Measurements from ENCODE around the gene GNB1L.

Gene GNB1L

DNA sequence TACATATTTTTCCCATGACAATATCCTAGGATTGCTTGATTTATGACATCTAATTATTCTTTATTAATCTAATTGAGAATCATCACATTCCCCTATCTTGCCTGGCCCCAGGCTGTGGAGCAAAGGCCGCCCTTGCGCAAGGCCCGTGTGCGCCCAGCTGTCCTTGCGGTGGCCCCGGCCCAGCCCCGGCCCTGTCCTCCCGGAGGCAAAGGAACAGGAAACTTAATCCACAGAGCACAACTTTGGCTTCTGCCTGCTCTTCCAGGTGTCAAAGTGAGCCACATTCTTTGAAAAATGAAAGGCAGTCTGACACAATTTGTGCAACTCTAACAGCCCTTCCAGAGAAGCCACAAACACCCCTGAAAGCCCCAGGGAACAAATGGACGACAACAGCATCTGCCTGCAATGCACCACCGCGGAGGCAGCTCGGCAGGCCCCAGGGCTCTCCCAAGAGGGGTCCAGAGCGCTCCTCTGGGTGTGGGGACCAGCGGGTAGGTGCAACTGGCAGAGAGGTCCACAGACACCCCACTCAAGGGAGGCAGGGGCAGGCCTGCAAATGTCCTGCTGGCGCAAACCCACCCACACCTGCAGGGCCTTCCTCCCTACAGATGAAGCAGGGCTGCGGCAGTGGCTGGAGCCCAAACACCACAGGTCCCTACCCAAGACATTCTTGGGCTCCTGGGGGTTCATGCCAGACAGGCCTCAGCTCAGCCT is 30.3 kb downstream of the GNB1L start:
- DNase-seq = no peak

DNA sequence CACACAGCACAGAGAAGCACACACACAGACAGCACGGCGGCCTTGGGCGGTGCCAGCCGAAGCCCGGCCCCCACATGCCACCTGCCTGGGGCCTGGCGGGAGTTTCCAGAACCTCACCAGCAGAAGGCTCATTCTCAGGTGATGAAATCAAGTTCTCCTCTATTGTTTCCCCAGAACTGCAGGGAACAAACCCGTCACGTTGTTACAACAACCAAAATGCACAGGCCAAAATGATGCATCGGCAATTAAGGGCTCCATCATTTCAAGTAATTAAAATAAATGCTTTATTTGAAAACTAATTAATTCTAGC is 30.8 kb downstream of the GNB1L start:
- no peak for DNase-seq

DNA sequence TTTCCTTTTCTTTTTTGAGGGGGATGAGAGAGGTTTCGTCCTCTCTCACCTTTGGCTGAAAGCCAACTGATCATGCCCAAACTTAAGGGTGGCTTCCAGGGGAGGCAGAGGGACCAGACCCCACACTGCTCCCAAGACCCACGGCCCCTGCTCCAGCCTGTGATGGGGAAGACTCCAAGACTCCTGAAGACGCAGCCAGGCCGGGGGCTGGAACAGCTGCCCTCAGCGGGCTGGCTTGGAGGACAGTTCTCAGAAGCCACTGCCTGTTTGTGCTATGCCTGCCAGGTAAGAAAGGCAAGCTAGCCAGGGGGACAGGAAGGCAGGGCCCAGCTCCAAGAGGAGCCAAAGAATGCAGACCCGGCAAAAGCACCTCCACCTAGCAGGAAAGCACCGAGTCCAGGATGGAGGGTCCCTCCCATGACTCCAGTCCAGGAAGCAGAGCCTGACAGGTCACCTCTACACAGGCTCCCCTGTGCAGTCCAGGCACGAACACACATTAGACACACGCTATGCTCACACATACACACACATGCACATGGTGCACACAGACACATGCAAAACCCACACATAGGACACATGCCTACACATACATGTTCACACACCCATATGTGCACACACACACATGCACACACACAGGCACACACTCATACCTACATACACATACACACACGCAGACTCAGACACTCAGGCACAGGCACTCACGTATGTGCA is 31.3 kb downstream of the GNB1L start:
- no peak for DNase-seq

DNA sequence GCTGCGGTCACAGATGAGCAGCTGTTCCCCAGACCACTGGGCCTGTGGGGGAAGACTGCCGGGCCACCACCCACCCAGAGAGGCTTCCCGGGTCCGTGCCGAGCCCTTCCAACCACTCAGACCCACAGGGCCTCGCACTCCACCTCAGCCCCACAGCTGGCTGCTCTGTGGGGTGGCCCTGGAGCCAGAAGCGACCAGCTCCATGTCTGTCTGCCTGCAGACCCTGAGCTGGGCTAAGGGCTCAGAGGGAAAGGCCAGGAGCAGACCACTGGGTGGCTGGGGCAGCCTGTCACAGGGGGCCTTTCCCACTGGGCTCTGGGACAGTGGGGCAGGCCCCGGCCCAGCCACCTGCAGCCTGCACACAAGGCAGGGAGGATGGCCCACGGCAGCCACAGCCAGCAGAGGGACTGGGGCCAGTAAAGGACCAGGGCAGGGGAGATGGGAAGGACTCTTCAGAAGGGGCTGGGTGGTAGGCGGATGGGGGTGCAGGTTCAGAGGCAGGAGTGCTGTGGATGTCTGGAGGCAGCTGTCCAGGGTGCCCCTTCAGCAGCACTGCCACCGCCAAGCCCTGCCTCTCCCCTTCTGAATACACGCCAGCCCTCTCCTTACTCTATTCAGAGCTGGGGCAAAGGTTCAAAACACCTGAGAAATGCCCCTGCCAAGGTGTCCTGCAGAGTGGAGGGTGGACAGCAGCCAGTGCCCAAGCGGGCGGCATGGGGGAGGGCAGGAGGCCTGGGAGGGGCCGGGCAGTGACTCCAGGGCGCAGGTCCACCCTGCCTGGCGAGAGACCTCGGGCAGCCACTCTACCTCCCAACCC is 32.2 kb downstream of the GNB1L start:
- DNase-seq = no peak

DNA sequence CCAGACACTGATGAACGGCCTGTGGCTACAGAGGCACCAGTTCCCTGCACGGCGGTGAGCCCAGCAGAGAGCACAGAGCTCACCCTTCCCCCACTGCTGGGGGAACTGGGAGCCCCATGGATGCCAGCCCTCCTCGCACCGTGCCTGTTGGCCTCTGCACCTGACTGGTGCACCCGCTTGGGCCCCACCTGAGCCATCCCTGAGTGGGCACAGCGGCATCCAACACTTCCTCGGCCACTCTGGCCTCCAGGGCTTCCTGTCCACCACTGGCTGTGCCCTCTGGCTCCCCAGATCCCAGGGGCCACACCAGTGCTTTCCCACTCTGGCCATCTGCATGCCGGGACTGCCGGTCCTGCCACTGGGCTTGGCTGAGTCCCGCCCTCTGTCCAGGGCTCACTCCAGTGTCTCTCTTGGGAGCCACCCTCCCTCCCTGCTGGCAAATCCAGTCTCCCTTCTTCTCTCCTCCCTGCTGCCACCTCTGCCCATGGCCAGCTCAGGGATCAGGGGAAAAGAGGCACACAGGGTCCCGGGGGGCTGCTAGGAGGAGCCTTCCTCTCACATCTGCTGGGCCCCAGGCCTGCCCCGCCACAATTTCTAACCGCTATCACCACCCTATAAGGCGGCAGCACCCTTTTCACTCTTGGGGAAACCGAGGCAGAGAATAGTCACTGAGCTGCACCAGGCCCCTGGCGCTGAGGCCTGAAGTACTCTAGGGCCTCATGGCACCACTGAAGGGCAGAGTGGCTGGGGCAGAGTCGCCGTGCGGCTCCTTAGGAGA is 33.0 kb downstream of the GNB1L start:
- DNase-seq = no peak

DNA sequence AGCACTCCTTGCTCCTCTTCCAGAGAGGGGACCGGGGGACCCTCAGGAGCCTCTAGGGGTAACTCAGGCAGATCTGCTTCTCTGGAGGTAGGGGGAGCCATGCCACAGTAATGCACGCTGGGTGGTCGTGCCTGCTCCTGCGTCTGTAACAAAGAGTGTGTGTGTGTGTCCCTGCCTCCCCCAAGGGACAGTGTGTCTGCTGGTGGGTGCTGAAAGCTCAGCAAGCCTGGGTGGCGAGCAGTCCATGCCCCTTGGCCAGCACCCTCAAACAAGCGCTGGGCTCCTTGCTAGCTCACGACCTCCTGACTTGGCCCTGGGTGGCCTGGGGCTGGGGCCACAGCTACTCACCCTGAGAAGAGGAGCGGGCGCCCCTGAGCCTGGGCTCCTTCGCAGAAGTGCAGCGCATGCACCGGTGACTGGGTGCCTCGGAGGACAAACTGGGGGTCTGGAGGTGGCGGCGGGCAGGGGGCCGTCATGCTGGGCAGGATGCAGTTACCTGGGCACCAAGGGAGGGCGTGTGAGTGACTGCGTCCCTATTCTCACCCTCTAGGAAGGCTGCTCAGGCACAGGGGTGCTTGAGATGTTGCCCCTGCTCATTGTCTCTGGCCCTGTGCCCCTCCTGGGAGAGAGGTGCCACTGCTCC is 33.7 kb downstream of the GNB1L start:
- DNase-seq = no peak

DNA sequence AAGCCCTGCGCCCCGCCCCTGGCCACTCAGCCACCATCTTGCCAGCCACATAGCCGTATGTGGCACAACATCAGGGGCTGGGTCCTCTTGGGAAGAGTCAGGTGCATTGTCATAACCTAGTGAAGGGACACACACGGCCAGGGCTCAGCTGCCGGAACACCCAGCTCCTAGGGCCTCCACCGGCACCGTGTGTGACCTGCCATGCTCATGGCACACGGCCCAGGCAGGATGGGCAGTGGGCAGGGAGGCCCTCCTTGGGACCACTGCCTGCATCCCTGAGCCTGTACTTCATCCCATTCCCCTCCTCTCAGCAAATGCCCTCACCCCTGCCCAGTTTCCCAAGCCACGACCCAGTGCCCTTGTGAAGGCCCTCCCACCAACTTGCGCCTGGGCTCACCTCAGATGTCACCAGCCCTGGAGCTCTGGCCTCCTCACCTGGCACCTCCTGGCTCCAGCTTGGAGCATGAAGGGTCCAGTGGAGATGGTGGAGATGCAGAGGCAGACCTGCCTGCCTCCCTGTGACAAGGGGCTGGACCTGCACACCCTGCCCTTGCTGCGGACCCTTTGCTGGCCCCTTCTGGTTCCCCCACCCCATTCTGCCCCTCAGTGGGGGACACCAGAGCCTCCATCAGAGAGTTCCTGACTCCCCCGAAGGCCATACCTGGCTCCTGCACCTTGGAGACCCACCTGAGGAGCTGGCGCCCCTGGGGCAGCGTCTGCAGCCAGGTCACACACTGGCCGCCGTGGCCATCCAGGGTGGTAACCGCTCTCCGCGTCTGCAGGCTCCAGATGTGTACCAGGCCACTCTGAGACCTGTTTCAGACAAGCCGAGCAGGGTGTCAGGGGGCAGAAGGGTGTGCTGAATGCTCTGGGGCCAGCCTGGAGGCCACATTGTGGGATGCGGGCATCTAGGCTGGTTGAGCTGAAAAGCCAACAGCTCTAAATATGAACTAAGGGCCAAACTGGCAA is 34.5 kb downstream of the GNB1L start:
- DNase-seq = no peak

DNA sequence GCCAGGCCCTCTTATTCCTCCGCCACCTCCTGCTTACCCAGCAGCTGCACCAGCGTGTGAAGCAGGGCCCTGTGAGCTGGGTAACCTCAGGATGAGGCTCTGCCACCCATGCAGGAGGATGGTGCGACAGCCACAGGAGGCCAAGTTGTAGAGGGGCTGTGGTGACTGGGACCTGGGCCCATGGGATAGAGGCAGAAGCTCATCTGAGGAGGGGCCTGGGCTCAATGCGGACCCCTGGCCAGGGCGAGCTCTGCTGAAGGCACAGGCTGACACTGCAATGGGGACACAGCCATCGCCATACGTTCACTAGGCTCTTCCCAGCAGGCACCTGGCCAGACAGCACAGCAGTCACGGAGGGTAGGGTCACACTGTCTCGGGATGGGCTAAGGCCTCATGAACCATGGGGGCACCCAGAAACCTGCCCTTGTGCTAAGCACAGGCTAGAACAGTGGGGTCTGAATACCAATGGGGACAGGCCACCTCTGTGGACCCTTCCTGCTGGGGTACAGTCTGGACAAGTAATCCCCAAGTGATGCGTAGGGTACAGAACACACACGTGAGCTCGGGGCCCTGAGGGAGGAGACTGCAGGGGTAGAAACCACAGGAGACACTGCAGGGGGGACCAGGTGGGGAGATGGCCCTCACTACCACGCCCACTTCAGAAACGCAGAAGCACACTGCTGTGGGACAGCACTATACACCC is 35.3 kb downstream of the GNB1L start:
- DNase-seq = no peak

DNA sequence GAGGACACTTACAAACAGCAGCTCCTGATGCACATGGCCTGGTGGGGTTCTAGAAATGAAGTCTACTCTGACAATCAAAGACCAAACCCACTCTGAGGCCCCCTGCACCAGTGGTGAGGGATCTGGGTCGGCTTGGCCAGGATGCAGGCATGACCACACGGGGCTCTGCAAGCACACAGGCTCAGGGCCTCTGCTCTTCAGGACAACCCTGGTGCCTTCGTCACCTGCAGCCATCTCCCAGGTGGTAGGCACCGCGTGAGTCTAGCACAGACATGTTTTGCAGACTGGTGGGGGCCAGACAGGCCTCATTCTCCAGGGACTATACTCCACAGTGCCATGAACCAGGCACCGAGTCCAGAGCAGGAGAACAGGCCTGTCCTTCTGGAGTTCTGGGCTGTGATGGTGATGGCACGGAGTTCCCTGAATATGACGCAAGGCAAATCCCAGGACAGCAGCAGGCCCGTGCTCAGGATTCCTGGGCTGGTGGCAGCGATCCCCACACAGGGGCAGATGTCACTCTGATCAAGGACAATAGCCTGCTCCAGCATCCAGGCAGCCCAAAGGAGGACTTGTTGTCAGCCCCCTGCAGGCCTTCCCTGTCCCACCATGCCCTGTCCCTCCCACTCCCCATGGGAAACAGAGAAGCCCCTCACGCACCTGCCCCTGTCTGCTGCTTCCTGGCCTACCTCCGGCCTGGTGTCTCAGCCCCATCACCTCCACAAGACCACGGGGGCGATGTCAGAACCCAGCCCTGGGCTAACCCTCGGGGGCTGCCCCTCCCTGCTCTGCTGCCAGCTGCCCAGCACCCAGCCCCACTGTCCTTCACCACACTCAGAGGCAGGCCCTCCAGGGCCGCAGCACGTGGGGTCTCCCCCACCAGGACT is 36.1 kb downstream of the GNB1L start:
- DNase-seq = no peak

DNA sequence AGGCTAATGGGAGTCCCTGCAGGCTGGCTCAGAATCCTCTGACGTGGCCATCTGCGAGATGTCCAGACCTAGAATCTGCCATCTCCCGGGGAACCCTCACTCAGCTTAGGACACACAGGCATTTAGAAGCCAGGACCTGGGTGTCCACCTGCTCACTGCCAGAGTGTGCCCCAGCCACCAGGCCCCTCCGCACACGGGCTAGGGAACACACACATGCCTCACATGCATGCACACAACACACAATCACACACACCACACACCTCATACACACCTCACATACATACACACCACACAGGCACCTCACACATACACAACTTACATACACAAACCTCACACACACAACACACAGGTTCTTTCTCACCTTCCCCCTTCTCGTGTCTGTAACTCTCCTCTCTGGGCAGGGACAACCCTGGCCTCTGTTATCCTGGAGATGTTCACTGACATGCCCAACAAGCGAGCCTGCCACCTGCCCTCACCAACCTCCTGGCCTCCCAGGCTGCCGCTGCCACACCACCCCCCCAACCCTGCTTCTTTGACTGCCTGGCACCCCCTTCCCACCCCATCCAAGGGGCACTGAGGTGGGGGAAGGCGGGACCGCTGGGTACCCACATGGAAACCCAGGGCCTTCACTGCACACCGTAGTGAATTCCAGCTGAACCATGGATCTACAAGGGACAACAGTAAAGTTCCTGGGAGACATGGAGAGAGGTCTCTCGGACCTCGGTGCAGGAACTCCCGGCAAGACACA is 38.1 kb downstream of the GNB1L start:
- DNase-seq = no peak

DNA sequence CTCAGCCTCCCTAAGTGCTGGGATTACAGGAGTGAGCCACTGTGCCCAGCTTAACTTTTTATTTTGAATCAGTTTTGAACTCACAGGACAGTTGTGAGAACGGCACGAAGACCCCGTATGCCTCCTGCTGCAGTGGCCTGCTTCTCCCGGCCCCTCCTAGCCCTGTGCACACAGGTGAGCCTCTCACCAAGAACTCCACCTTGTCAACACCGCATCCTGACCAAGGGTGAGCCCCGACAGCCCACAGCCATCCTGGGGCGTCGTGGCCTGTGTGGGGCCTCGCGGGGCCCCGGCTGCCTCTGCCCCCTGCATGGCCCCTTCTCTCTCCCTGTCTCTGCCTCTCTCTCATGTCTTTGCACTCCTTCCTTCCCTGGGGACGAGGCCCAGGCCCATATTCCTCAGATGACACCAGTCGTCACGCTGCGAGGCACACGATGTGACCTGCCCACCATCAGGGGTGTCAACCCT is 38.8 kb downstream of the GNB1L start:
- DNase-seq = no peak

DNA sequence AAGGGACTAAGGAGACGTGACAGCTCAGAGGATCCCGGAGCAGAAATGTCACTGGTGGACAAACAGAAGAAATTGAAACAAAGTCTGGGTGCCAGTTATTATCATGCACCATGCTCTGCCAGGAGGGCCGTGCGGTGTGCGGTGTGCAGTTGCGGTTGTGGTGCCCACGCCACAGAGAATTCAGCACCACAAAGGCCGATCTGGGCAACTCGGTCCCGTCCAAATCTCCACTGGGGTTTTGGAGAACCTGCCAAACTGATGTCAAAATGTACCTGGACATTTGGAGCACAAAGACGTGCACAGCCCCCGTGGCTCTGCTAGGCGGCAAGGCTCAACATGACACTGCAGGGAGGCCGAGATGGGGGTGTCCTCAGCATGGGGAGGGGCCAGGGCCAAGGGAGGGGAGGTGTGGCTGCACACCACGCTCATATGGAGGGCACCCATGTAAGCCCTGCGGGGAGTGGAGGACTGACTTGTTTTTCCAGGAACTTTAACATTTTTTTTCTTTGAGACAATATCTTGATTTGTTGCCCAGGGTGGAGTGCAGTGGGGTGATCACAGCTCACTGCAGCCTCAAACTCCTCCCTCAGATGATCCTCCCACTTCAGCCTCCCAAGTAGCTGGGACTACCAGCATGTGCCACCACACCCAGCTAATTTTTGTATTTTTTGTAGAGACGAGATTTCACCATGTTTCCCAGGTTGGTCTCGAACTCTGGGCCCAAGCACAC is 39.4 kb downstream of the GNB1L start:
- no peak for DNase-seq

DNA sequence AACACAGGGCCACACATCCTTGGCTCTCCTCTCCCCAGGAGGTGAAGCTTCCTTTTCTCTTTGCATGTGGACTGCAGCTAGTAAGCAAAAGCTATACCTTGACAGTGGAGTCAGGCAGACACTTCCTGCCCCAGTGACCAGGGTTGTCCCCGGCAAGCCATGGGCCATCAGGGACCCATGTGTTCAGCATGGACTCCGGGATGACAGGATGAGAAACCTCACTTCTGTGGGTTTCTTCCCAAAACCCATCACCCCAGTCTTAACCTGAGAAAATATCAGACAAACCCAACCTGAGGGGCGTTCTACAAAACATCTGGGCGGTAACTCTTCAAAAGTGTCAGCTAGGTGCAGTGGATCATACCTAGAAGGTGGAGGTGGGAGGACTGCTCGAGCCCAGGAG is 40.2 kb downstream of the GNB1L start:
- no peak for DNase-seq

DNA sequence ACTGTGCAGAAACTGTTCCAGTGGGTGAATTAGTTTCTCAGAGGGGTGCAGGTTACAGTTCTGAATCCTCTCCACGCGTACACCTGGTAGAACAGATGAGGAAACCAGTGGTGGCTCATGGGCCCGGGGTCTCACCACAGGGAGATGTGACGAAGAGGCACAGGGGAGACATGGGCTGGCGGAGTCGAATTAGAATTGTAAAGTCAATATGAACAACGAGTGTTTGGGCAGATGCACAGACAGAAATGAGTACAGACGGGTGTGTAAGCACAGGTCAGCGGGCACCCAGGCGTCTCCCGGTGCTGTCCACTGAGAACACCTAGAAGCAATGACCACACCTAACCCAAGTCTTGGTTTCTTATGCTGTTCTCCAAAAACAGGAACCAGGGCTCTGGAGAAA is 41.8 kb downstream of the GNB1L start:
- no peak for DNase-seq

DNA sequence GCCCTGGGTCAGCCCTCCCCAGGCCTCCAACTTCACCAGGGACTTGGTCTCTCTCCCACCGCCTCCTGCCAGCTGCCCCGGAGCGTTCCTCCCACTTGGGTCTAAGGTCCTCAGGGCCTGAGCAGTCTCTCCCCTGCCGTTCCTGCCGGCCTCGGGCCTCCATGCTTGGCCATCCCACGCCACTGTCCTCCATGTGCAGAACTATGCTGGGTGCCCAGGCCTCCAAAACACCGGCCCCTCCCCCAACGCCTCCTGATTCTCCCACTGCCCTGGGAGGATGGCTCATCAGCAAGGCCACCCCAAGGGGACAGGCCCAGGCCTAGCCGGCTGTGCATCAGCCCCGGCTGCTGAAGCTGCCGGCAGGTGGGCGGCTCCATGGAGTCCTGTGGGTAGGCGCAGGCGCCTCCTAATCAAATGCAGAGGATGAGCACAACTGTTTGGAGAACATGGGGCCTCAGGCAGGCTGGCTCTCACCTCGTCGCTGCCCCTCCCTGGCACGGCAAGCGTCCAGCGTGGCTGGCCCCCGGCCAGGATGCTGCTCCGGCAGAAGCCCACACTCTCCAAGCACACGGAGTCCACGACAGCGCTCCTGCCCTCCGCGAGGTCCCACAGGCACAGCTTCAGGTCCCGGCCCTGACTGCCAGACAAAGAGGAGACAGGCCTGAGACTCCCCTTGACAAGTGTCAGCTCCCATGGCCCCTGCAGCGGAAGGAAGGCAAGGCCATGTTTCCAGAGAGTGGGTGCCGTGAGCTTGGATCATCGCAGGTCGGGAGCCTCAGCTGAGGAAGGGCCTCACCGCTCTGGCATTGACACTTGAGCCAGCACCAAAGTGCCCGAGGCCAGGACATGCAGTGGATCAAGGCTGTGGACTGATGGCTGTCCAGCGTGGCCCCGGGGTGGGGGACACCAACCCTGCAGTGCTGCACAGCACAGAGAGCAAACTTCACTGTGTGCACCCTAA is 42.6 kb downstream of the GNB1L start:
- DNase-seq = peak in 1 of 51 donors; percentile 11

DNA sequence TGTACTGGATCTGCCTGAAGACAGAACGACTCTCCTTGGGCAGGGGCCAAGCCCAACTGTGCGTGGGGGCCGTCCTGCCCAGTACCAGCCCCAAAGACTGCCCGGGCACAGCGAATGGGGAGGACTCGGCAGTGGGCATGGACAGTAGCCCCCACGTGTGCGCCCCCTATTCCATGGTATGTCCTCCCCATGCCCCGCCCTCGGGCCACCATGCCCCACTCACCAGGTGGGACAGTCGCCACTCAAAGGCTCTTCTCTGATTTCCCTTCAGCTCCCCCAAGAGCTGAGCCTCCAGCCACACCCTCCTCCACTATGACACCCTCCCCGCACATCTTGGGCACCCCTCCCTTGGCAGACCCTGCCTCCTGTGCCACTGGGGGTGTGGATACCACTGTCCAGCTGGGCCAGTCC is 43.5 kb downstream of the GNB1L start:
- no peak for DNase-seq

All from hypothalamus (tissue), 51 donors.